Measurements from ENCODE around the gene NES.

The NES gene

DNA sequence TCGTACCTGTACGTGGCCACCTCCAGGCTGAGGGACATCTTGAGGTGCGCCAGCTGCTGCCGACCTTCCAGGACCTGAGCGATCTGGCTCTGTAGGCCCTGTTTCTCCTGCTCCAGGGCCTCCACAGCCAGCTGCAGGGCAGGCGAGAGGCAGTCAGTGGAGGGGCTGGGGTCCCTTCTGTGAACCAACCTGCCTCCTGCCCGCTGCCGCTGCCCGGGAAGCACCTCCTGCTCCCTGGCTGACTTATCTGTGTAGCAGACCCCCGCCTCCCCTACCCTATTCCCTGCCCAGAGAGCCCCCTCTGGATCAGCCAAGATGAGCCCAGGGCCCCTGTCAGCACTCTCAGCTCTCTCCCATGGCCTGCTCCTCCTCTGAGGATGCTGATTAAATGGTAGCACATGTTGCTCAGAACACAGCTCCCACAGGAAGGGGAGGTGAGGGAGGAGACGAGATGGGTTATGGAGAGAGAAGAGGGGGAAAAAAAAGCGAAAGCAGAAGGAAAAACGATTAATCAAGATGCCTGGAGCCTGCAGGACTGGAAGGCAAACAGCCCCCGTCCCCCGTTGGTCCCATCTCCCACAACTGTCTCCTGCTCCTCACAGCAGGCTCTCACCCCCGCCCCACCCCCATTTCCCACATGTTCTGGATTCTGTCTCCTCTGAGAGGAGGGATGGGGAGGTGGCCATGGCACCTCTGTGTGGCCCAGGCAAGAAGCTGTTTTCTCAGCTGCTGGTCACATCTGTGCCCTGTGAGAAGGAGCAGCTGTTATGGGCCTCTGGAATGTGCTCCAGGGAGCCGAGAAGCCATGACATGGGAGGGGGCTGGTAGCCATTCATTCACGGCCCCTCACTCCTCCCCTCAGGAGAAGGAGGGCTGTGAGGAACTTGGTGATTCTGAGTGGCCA, 1.7 kb downstream of the NES start:
- no peak for DNase-seq (ENCODE audit: extremely low spot score)
- ChIA-PET CTCF (interaction anchor here (0.7 to 6.6 kb wide), 10 partner anchors 10 to 715 kb away, joined by 3 to 70 read pairs (median 6); partner anchors contain the start of gene HAPLN2), POLR2A (interaction anchor here (0.8 to 8.1 kb wide), 7 partner anchors 11 to 94 kb away, joined by 3 to 122 read pairs (median 6); partner anchors contain the start of genes CRABP2, HAPLN2, ISG20L2 and METTL25B)
- no peak for TF ChIP-seq TARDBP (IDR thresholded peaks at IDR 0.05)
- TF ChIP-seq SUZ12 (IDR thresholded peaks at IDR 0.05), result no peak
- no peak for TF ChIP-seq ELF4 (IDR thresholded peaks at IDR 0.05)
- TF ChIP-seq, protein P1, sequence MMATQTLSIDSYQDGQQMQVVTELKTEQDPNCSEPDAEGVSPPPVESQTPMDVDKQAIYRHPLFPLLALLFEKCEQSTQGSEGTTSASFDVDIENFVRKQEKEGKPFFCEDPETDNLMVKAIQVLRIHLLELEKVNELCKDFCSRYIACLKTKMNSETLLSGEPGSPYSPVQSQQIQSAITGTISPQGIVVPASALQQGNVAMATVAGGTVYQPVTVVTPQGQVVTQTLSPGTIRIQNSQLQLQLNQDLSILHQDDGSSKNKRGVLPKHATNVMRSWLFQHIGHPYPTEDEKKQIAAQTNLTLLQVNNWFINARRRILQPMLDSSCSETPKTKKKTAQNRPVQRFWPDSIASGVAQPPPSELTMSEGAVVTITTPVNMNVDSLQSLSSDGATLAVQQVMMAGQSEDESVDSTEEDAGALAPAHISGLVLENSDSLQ (IDR thresholded peaks at IDR 0.05), result no peak
- no peak for TF ChIP-seq NFRKB (IDR thresholded peaks at IDR 0.05)
- no peak for TF ChIP-seq SP1 (IDR thresholded peaks at IDR 0.05)
- no peak for TF ChIP-seq FOXK2 (IDR thresholded peaks at IDR 0.05)
- TF ChIP-seq ARNT (IDR thresholded peaks at IDR 0.05), result no peak
- no peak for TF ChIP-seq CTBP1 (IDR thresholded peaks at IDR 0.05; ENCODE audit: borderline replicate concordance)
- TF ChIP-seq FOXM1 (IDR thresholded peaks at IDR 0.05; ENCODE audit: borderline replicate concordance), result no peak
- TF ChIP-seq BHLHE40 (IDR thresholded peaks at IDR 0.05; ENCODE audit: borderline replicate concordance), result no peak

DNA sequence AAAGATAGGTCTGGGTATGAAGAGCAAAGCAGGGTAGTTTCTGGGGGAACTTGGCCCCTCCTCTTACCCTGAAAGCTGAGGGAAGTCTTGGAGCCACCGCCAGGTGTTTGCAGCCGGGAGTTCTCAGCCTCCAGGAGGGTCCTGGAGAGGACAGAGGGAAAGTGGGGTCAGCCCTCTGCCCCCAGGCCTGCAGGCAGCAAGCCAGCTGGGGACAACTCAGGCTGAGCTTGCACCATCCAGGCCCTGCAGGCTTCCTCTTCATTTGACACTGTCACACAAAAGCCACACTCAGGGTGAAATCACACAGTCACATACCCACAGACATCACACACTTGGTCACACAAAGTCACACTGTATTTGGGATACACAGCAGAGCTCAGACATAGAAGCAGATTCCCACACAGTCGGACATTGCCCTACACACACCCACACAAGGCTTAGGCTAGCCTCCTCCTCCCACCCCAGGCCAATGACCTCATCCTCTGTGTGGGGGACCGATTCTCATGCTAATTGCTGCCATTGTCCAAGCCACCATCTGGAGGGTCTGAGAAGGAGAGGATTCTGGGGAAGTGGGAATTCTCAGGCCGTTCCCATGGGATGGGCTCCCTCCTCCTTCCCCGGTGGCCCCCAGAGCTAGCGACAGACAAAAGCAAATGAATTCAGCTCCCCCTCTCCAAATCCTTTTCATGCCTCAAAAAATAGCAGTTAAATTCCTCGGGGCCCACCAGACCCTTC, 3.7 kb downstream of the NES start:
- ChIA-PET POLR2A (interaction anchor here (0.6 to 8.1 kb wide), 5 partner anchors 9 to 55 kb away, joined by 3 to 122 read pairs (median 4); partner anchors contain the start of genes ISG20L2 and METTL25B), CTCF (interaction anchor here (1.0 to 1.8 kb wide), 5 partner anchors 14 to 54 kb away, joined by 3 to 9 read pairs (median 4); partner anchors contain the start of gene HAPLN2)
- no peak for TF ChIP-seq NFRKB (IDR thresholded peaks at IDR 0.05)
- no peak for TF ChIP-seq SP1 (IDR thresholded peaks at IDR 0.05)
- TF ChIP-seq ZNF384 (IDR thresholded peaks at IDR 0.05), result no peak
- no peak for TF ChIP-seq FOXA1 (IDR thresholded peaks at IDR 0.05)
- no peak for TF ChIP-seq HDGF (IDR thresholded peaks at IDR 0.05; ENCODE audit: borderline replicate concordance)
- TF ChIP-seq BHLHE40 (IDR thresholded peaks at IDR 0.05; ENCODE audit: borderline replicate concordance), result no peak
- no peak for TF ChIP-seq LEF1 (IDR thresholded peaks at IDR 0.05; ENCODE audit: borderline replicate concordance)
- TF ChIP-seq CTBP1 (IDR thresholded peaks at IDR 0.05; ENCODE audit: borderline replicate concordance), result no peak
- TF ChIP-seq FOXK2 (IDR thresholded peaks at IDR 0.05), result no peak
- TF ChIP-seq FOXM1 (IDR thresholded peaks at IDR 0.05; ENCODE audit: borderline replicate concordance), result no peak
- TF ChIP-seq ELF4 (IDR thresholded peaks at IDR 0.05), result no peak
- no peak for TF ChIP-seq TARDBP (IDR thresholded peaks at IDR 0.05)
- TF ChIP-seq, protein P1 (IDR thresholded peaks at IDR 0.05), result no peak
- no peak for TF ChIP-seq SUZ12 (IDR thresholded peaks at IDR 0.05)
- no peak for TF ChIP-seq L3MBTL2 (conservative IDR thresholded peaks at IDR 0.05)
- DNase-seq (ENCODE audit: extremely low spot score), result no peak

DNA sequence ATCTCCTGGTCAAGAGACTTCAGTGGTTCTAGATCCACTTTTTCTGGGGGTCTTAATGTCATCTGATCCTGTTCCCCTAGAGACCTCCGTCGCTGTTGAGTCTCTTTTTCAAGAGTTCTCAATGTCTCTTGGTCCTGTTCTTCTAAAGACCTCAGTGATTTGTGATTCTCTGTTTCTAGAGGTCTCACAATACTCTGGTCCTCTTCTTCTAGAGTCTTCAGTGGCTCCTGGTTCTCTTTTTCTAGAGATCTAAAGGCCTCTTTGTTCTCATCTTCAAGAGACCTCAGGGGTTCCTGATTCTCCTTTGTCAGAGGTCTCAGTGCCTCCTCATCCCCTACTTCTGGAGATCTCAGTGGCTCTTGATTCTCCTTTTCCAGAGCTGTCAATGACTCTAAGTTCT, 5.4 kb downstream of the NES start:
- ChIA-PET CTCF (interaction anchor here (0.9 kb wide), 1 partner anchor 10 kb away, joined by 3 read pairs; no protein-coding TSS in a partner anchor), POLR2A (no interaction called here)
- DNase-seq (ENCODE audit: extremely low spot score), result no peak
- no peak for TF ChIP-seq TARDBP (IDR thresholded peaks at IDR 0.05)
- no peak for TF ChIP-seq FOXA1 (IDR thresholded peaks at IDR 0.05)
- TF ChIP-seq ELF4 (IDR thresholded peaks at IDR 0.05), result no peak
- TF ChIP-seq CTBP1 (IDR thresholded peaks at IDR 0.05; ENCODE audit: borderline replicate concordance), result no peak
- no peak for TF ChIP-seq SUZ12 (IDR thresholded peaks at IDR 0.05)
- TF ChIP-seq NFRKB (IDR thresholded peaks at IDR 0.05), result no peak
- TF ChIP-seq L3MBTL2 (conservative IDR thresholded peaks at IDR 0.05), result no peak
- TF ChIP-seq, protein P1 (IDR thresholded peaks at IDR 0.05), result no peak
- TF ChIP-seq FOXM1 (IDR thresholded peaks at IDR 0.05; ENCODE audit: borderline replicate concordance), result no peak
- no peak for TF ChIP-seq ARNT (IDR thresholded peaks at IDR 0.05)
- TF ChIP-seq FOXK2 (IDR thresholded peaks at IDR 0.05), result no peak

DNA sequence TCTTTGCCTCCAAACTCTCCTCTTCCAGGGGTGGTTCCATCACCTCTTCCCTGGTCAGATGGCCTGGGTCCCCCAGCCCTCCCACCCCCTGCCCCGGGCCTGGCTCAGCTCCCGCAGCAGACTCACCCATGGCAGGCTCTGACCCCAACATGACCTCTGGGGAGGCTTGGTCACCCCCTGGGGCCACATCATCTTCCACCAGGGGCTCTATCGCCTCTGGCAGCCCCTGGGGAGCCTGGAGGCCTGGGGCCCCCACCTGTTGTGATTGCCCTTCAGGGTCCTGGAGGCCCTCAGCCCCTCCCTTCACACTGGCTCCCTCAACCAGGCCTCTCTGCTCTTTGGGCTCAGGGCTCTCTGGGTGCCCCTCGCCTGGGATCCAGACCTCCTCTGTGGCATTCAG, 6.4 kb downstream of the NES start:
- ChIA-PET CTCF (interaction anchor here (0.9 kb wide), 1 partner anchor 19 kb away, joined by 5 read pairs; no protein-coding TSS in a partner anchor), POLR2A (interaction anchor here (0.9 kb wide), 1 partner anchor 9 kb away, joined by 3 read pairs; no protein-coding TSS in a partner anchor)
- TF ChIP-seq CTBP1 (IDR thresholded peaks at IDR 0.05; ENCODE audit: borderline replicate concordance) (no peak), FOXM1 (IDR thresholded peaks at IDR 0.05; ENCODE audit: borderline replicate concordance) (no peak), SUZ12 (IDR thresholded peaks at IDR 0.05) (no peak), BHLHE40 (IDR thresholded peaks at IDR 0.05; ENCODE audit: borderline replicate concordance) (no peak), NFRKB (IDR thresholded peaks at IDR 0.05) (no peak), ZNF384 (IDR thresholded peaks at IDR 0.05) (no peak), FOXA1 (IDR thresholded peaks at IDR 0.05) (no peak), L3MBTL2 (conservative IDR thresholded peaks at IDR 0.05) (no peak), ARNT (IDR thresholded peaks at IDR 0.05) (no peak), HDGF (IDR thresholded peaks at IDR 0.05; ENCODE audit: borderline replicate concordance) (no peak), LEF1 (IDR thresholded peaks at IDR 0.05; ENCODE audit: borderline replicate concordance) (no peak)
- TF ChIP-seq, protein P1 (IDR thresholded peaks at IDR 0.05), result no peak
- DNase-seq (ENCODE audit: extremely low spot score), result no peak

Measured in HEK293T (cell line).